Breast epithelium (tissue), 4 donors: ENCODE data around the gene HSP90B1. TPM values are rescaled to one million over a fixed set of nuclear protein-coding genes. Genes with fewer than 3 reads are reported as not detected.

ENCODE experiments used
- DNase-seq, 2 donors: peaks; one replicate each; pipeline ENCODE4 v3.0.0-alpha.2; 2019; ENCODE audit warnings: low spot score in 2 of 2
- H3K27ac ChIP-seq, 2 donors: fragments of 200-600 bp; sonication (generic) in 1 of 2; one replicate each; pipeline ENCODE4 v1.5.1; 2016 to 2019; ENCODE audit warnings: mild to moderate bottlenecking in 1 of 2
- H3K27me3 ChIP-seq, 2 donors: fragments of 200-600 bp; sonication (generic) in 1 of 2; one replicate each; pipeline versions ENCODE4 v1.5.1 to v1.6.0; 2017 to 2019; ENCODE audit warnings: control low read depth in 1 of 2, mild to moderate bottlenecking in 1 of 2
- H3K36me3 ChIP-seq: fragments of 200-600 bp; one replicate; pipeline ENCODE4 v1.5.1; 2019
- H3K4me1 ChIP-seq, 2 donors: fragments of 200-600 bp; sonication (generic); one replicate each; pipeline ENCODE4 v1.5.1; 2016 to 2019; ENCODE audit warnings: control low read depth in 1 of 2
- H3K4me3 ChIP-seq, 3 donors: fragments of 200-600 bp; sonication (generic); 1 replicate in 2 of 3; 2 replicates in 1 of 3; pipeline ENCODE4 v1.5.1; 2016 to 2019; ENCODE audit warnings: mild to moderate bottlenecking in 3 of 3, moderate library complexity in 2 of 3
- H3K9me3 ChIP-seq, 2 donors: fragments of 200-600 bp; sonication (generic) in 1 of 2; one replicate each; pipeline ENCODE4 v1.5.1; 2016 to 2019; ENCODE audit warnings: control low read depth in 1 of 2
- CTCF ChIP-seq, 3 donors: fragments of 450-650 bp; IDR thresholded peaks; one replicate each; pipeline ENCODE4 v1.5.1; 2016 to 2017; ENCODE audit warnings: antibody characterized with exemption in 3 of 3, mild to moderate bottlenecking in 3 of 3, moderate library complexity in 3 of 3
- POLR2A ChIP-seq: fragments of 450-650 bp; IDR thresholded peaks from one replicate; pipeline ENCODE4 v1.6.1; 2016; ENCODE audit warnings: antibody characterized with exemption, mild to moderate bottlenecking, moderate library complexity
- POLR2AphosphoS5 ChIP-seq, 3 donors: sonication (generic); formaldehyde crosslinking; IDR thresholded peaks; one replicate each; pipeline ENCODE4 v1.6.1; 2017; ENCODE audit warnings: antibody characterized with exemption in 3 of 3
- intact Hi-C: fragments of 100-400 bp; cut with DNase I; formaldehyde crosslinking; loops from one replicate; pipeline ENCODE4 v1.15.1; 2023; ENCODE audit warnings: low total_unique reads
- total RNA-seq, 3 donors: library from RNA; depleted of rRNA; stranded (reverse); fragments of >200 nt; gene quantifications; one replicate each; pipeline ENCODE4 v1.1.0, GENCODE V29; 2016

Gene HSP90B1
- total RNA-seq, 3 donors from 2014 or later = 341 to 456 (median 362) TPM

- H3K4me3 ChIP-seq = no peak overlapping the region
- no peak overlapping the region for H3K27ac ChIP-seq
- H3K4me1 ChIP-seq = no peaks in the 10 kb centered on the region
- no peak for TF ChIP-seq POLR2A
- no peak for TF ChIP-seq POLR2AphosphoS5 (IDR thresholded peaks at IDR 0.05)
- no peak for TF ChIP-seq CTCF (IDR thresholded peaks at IDR 0.05)
- no peaks in the 10 kb centered on the region for H3K27me3 ChIP-seq
- H3K36me3 ChIP-seq = no peaks in the 10 kb centered on the region
- intact Hi-C loops = no loop called here
- H3K9me3 ChIP-seq = no peaks in the 10 kb centered on the region
- DNase-seq = no peak
Measured at GRCh38 chr12:103905730-103906349, 24.4 kb upstream of the HSP90B1 start.

GRCh38 chr12:103908246-103908541 is 22.0 kb upstream of the HSP90B1 start:
- DNase-seq = no peak
- Histone ChIP-seq H3K36me3 (no peaks in the 10 kb centered on the region), H3K4me1 (no peaks in the 10 kb centered on the region), H3K9me3 (no peaks in the 10 kb centered on the region), H3K4me3 (no peak overlapping the region), H3K27ac (peak overlapping the region in 1 of 2 donors; percentile 48), H3K27me3 (no peaks in the 10 kb centered on the region)
- no peak for TF ChIP-seq CTCF (IDR thresholded peaks at IDR 0.05)
- TF ChIP-seq POLR2AphosphoS5 (IDR thresholded peaks at IDR 0.05) = no peak
- no peak for TF ChIP-seq POLR2A
- intact Hi-C loops = no loop called here

- H3K4me1 ChIP-seq = no peaks in the 10 kb centered on the region
- no peaks in the 10 kb centered on the region for H3K9me3 ChIP-seq
- peak overlapping the region; percentile 53 to 66 for H3K27ac ChIP-seq
- H3K4me3 ChIP-seq = no peak overlapping the region
- no peaks in the 10 kb centered on the region for H3K36me3 ChIP-seq
- TF ChIP-seq CTCF (IDR thresholded peaks at IDR 0.05) (no peak), POLR2A (no peak), POLR2AphosphoS5 (IDR thresholded peaks at IDR 0.05) (no peak)
- no peak for DNase-seq
- no peaks in the 10 kb centered on the region for H3K27me3 ChIP-seq
- intact Hi-C loops = no loop called here
Measured at GRCh38 chr12:103908877-103909276, 21.3 kb upstream of the HSP90B1 start.

GRCh38 chr12:103909811-103910210 is 20.4 kb upstream of the HSP90B1 start:
- TF ChIP-seq POLR2AphosphoS5 (IDR thresholded peaks at IDR 0.05) = peak in 2 of 3 donors; percentile 31 to 42
- TF ChIP-seq CTCF (IDR thresholded peaks at IDR 0.05) = no peak
- DNase-seq = peak in 1 of 2 donors; percentile 55
- H3K4me3 ChIP-seq = no peak overlapping the region
- no peaks in the 10 kb centered on the region for H3K4me1 ChIP-seq
- no peaks in the 10 kb centered on the region for H3K27me3 ChIP-seq
- no peaks in the 10 kb centered on the region for H3K36me3 ChIP-seq
- H3K27ac ChIP-seq = peak overlapping the region; percentile 63 to 66
- no peaks in the 10 kb centered on the region for H3K9me3 ChIP-seq
- intact Hi-C loops = loop anchor here (10.0 kb wide), 1 partner anchor 1995 kb away; no protein-coding TSS in a partner anchor

GRCh38 chr12:103912069-103912468 is 18.1 kb upstream of the HSP90B1 start:
- H3K9me3 ChIP-seq = no peaks in the 10 kb centered on the region
- no peak for DNase-seq
- H3K36me3 ChIP-seq = no peaks in the 10 kb centered on the region
- H3K27ac ChIP-seq = peak overlapping the region in 1 of 2 donors; percentile 5
- H3K4me1 ChIP-seq = no peaks in the 10 kb centered on the region
- intact Hi-C loops = loop anchor here (10.0 kb wide), 1 partner anchor 1997 kb away; no protein-coding TSS in a partner anchor
- H3K27me3 ChIP-seq = no peaks in the 10 kb centered on the region
- TF ChIP-seq POLR2A (no peak), CTCF (IDR thresholded peaks at IDR 0.05) (no peak), POLR2AphosphoS5 (IDR thresholded peaks at IDR 0.05) (no peak)
- no peak overlapping the region for H3K4me3 ChIP-seq
